HG03442 (cell line): ENCODE data around the gene DEFB108B.
A peak's percentile ranks its signal among the peaks of the same experiment; 100 is the strongest.
"Not testable (repeated sequence)": the region's sequence is repeated elsewhere in the genome, so short reads cannot be mapped to it uniquely, and the experiment has no call there.

ENCODE experiments used
- ATAC-seq: cut with Tn5 transposase; IDR thresholded peaks from one replicate; pipeline ENCODE4 v1.9.1; 2021; ENCODE audit warnings: mild to moderate bottlenecking, moderate library complexity; ENCODE audit not compliant: unreplicated experiment

The DEFB108B gene, protein sequence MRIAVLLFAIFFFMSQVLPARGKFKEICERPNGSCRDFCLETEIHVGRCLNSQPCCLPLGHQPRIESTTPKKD

DNA sequence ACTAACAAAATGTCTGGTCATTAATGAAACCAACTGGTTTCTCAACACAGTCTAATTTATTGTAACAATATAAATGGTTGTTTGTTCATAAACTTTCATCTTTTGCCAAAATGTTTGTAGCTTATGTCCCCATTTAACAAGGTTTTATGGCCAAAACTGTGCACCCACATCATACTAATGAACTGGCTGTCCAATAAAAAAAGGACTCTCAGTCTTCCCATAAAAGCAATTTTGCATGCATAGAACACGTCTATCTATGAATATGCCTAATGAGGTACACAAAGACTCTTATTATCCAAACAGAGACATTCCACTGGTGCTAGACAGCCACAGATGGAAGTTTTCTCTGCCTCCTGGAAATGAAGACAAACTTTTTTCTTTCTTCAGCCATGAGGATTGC, at the start of gene DEFB108B:
Gene DEFB108B (plus strand): TSS at position 390 of the 400 bp plus-strand sequence. CDS start 0 bp downstream, at position 390.
- ATAC-seq: not testable (repeated sequence)

GRCh38 chr11:71786114-71786847, 46.7 kb upstream of the DEFB108B start:
- ATAC-seq: peak; percentile 25

GRCh38 chr11:71786848-71787097, 46.2 kb upstream of the DEFB108B start:
- ATAC-seq: peak; percentile 95

DNA sequence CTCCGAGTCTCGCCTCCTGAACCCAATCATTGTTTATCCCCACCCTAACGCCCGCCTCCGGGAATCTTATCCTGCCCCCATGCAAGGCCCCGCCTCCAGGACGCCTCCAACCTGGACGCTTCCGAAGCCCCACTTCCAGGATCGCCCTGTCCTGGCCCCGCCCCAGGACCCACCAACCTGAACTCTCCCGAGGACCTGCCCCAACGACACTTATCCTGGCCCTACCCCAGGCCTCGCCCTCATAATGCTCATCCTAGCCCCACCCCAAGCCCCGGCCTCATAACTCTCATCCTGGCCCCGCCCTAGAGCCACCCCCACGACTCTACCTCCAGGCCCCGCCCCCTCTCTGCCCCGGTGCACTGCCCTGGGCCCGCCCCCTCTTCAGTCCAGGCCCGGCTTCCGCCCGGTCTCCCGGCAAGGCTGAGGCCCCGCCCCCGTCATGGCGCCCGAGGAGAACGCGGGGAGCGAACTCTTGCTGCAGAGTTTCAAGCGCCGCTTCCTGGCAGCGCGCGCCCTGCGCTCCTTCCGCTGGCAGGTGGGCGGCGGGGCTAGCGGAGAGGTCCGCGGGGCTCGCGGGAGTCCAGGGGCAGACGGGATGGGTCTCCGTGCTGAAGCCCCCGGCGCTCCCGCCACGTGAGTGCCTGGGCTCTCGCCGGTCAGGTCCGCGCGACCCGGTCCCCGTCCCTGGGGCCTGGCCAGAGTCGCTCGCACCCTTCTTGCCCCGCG, 45.7 kb upstream of the DEFB108B start:
- peak; percentile 79 for ATAC-seq

DNA sequence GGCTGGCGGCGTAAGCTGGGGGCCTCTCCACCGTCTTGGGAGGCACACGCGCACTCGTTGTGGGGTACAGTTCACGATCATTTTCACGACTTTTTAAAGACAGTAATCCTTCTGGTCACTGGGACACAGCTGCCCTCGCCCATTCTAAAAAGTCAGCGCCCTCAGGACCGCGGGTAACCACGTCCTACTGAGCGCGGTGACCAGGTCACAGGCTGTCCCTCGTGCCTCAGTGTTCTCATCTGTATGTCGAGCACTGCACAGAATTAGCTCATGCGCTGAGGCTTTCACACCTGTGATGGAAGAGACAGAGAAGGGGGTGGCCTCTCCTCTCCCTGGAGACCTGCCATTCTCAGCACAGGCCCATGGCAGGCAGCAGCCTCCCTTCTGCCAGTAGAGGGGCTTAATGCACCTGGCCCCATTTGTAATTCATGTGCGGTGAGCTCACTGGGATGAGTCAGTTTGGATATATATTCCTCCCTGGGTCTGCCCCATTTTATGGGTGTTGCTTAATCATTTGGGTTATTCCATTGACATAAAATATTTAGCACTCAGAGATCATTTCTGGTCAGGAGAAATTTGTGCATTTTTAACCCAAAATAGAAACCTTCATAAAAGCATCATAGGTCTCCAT, 45.1 kb upstream of the DEFB108B start:
- not testable (repeated sequence) for ATAC-seq

GRCh38 chr11:71789444-71790196, 43.4 kb upstream of the DEFB108B start:
- ATAC-seq: not testable (repeated sequence)

DNA sequence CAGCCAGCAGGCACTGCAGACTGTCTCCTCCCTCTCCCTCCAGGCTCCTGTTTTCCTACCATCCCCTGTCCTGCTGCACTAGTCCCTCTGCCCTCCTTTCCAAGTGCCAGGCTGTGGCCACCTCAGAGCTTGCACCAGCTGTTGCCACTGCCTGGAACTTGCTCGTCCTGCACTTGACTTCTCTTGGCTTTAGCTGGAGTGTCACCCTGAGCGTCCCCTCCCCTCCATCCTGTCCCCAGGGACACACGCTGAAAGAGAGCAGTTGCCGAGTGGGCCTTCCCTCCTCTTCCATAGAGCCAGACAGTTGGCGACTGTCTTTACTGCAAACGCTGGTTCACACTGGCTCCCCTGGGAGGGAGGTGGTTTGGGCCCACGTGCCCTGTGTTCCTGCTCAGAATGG, 41.9 kb upstream of the DEFB108B start:
- not testable (repeated sequence) for ATAC-seq

- ATAC-seq: not testable (repeated sequence)
Observed at GRCh38 chr11:71792621-71793235, 40.3 kb upstream of the DEFB108B start.

DNA sequence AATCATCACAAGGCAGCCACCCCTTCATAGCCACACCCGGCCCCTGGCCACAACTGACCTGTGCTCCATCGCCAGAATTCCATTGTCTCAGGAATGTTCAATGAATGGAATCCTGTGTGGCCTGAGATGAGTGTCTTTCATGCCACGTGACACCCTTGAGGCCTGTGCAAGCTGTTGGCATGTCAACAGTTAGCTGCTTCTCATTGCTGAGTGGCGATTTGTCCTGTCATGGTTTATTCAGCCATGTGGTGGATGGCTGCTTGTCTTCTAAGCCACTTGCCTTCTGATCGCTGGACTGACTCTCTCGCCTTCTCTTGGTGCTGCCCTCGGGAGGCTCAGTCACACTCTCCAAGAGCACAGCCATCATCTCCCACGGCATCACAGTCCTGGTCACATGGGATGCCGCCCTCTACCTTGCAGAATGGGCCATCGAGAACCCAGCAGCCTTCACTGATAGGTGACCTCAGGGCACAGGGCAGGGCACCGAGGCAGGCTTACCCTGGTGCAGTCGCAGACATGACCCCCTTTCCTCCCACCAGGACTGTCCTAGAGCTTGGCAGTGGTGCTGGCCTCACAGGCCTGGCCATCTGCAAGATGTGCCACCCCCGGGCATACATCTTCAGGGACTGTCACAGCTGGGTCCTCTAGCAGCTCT, 38.5 kb upstream of the DEFB108B start:
- not testable (repeated sequence) for ATAC-seq

DNA sequence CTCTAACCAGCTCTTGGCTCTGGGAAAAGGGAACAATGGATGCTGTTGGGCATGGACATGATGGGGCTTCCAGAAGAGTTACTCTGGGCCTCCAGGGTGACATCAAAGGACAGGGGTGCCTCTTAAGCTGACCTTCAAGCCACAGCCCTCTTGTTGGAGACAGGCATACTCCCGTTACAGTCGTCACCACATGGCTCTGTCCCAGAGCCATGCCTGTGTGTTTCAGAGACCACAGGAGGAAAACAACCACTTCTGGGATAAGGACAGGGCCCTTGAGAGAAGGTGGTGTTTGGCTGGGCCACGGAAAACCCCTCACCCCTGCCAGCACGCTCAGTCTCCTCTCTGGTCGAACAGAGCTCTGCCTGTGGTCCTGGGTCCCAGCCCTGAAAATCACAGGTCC, 37.8 kb upstream of the DEFB108B start:
- not testable (repeated sequence) for ATAC-seq

DNA sequence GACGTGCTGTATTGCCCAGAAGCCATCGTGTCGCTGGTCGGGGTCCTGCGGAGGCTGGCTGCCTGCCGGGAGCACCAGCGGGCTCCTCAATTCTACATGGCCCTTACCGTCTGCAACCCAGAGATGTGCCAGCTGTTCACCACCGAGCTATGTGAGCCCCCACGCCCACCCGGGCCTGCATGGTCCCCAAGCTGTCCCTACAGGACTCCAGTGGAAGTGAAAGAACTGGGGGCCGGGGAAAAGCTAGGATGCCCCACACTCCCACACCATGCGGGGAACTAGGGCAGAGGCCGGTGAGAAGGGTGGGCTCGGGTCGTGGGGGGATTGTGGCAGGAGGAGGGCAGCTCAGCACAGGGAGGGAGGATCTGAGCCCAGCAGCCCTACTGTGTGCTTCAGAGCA, 37.0 kb upstream of the DEFB108B start:
- ATAC-seq: not testable (repeated sequence)

GRCh38 chr11:71796781-71797180, 36.2 kb upstream of the DEFB108B start:
- ATAC-seq: not testable (repeated sequence)

DNA sequence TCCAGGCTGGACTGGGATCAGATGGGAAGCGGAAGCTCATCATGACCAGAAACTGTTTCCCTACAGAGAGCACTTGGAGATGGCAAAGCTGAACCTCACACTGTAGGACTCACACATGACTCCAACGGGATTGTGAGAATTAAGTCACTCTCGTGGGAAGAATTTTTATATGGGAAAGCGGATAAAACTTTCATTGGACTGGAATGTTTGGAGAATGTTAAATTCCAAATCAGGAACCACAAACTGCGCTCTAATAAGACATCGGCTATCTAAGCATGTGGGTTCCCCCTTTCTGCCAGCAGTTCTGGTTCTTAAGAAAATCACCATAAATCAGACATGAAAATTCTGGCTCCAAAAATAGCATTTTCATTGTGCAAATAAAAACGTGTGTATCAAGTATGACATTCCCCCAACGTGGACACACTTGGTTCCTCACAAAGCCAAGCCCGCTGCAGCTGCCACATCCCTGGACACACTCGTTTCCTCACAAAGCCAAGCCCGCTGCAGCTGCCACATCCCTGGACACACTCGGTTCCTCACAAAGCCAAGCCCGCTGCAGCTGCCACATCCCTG, 33.4 kb upstream of the DEFB108B start:
- not testable (repeated sequence) for ATAC-seq

DNA sequence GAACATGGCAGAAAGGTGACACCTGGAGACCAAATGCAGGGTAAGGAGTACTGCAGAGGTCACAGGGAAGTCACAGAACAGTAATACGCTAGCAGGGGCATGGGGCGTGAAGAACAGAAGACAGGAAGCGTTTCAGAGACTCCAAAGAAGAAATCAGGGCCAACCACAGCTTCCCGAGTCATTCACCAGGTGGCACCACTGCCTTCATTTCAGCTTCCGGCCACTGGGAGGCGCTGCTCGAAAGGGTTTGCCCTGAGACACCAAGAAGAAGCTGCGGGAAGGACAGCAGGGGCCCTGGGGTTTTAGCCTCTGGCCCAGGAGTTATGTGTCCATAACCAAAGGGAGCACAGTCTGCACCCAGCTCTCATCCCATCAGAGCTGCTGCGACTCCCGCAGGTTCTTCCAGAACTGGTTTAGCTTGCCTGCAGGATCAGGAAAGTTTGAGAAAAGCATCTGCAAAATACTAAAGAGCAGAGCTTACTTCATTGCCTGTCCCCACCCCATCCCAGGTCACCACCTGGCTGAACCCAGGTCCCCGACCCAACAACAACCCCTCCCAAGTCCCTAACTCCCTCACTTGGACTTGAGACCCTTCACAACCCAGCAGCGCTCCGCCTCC, 32.6 kb upstream of the DEFB108B start:
- ATAC-seq: not testable (repeated sequence)

DNA sequence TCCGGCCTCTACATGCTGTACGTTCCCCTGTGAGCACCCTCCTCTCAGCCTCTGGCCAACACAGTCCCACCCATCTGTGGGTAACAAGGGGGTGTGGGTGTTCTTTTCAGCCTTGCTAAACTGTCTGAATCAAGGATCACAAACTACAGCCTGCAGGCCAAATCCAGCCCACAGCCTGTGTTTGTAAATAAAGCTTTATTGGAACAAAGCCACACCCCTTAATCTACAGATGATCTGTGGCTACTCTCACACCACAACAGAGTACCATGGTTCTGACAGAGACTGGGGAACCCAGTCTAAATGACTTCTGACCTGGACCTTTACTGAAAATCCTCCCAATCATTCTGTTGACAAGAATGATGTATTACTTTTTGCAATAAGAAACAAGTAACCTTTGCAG, 32.0 kb upstream of the DEFB108B start:
- ATAC-seq: not testable (repeated sequence)

DNA sequence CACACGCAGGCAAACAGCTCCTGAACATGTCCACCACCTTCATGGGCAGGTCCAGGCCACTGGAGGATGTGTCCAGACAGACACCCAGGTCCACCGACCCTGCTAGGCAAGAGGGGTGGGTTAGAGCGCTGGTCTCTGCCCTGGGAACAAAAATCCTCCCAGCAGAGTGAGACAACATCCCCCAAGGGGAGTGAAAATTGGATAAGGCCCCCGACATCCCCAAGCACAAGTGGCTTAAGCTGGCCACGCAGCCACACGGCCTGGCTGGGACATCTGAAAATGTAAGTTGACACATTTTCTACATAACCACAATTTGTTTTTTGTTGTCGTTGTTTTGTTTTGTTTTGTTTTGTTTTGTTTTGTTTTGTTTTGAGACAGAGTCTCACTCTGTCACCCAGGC, 30.1 kb upstream of the DEFB108B start:
- not testable (repeated sequence) for ATAC-seq

- ATAC-seq: not testable (repeated sequence)
Observed at GRCh38 chr11:71804158-71804947, 28.6 kb upstream of the DEFB108B start.

DNA sequence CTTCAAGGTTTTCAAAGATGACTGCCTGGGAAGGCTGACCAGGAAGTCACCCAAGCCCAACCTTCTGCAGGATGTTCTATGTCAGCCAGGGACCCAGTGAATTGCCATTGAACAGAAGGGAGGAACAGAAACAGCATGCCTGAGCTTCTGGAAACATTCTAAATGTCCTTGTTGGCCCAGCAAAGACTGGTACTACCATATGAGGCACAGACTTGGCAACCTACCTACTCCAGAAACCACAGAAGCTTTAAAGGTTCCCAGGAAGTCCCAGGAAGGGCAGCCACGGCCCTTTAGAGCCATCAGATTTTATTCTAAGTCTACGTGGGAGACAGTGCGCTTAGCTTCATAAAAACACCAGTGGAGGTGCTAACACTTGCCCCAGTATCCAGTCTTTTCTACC, 20.5 kb upstream of the DEFB108B start:
- not testable (repeated sequence) for ATAC-seq
